Measurements from ENCODE around the gene LUC7L3.
"Not testable (repeated sequence)": the region's sequence is repeated elsewhere in the genome, so short reads cannot be mapped to it uniquely, and the experiment has no call there.

Gene LUC7L3

DNA sequence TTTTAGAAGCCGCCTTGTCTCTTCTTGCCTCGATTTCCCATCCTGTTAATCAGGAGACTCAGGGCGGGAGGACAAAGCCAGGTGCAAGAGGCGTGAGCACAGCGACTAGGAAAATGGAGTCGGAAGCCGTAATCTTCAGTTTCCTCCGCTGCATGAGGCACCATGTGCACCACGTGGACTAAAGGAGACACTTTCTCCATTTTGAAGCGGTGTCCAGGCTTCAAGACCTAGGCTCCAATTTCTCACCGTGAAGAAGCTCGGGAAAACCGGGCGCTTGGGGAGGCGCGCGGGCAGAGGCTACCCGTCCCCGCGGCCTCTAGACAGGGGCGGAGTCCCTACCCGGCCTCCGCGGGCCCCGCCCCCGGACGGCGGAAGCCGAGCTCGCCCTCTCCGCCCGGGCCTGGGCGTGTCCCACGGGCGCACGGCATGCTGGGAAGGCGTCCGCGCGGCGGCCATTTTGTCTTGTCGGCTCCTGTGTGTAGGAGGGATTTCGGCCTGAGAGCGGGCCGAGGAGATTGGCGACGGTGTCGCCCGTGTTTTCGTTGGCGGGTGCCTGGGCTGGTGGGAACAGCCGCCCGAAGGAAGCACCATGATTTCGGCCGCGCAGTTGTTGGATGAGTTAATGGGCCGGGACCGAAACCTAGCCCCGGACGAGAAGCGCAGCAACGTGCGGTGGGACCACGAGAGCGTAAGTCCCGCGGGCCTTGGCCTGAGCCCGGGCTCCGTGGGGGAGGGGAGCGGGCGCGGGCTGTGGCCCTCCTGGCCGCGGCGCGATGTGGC, at the start of gene LUC7L3:
Gene LUC7L3 (plus strand): TSS at position 460 of the 780 bp plus-strand sequence. CDS start 130 bp downstream, at position 590.
- DNase-seq, result peak; percentile 97

GRCh38 chr17:50672071-50672470, 47.3 kb upstream of the LUC7L3 start:
- no peak for DNase-seq

DNA sequence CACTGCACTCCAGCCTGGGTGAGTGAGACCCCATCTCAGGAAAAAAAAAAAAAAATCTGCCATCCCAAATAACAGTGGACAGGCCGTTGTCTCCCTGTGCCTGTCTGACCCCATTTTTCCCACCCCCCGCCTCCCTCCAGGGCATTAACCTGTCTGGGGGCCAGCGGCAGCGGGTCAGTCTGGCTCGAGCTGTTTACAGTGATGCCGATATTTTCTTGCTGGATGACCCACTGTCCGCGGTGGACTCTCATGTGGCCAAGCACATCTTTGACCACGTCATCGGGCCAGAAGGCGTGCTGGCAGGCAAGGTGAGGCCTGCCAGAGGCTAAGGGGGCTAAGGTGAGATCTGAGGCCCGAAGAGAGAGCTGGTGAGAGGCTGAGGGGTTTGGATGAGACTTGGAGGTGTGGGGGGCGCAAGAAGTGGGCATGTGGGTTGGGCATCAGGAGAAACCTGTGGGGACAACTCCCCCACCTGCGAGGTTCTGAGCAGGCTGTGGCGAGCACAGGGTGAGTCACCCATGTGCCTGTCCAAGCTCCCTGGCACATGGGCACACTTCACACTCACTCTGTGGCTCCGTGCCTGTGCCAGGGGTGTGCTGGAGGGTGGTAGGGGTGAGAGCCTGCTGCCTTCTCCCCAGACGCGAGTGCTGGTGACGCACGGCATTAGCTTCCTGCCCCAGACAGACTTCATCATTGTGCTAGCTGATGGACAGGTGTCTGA, 46.4 kb upstream of the LUC7L3 start:
- peak; percentile 9 for DNase-seq

DNA sequence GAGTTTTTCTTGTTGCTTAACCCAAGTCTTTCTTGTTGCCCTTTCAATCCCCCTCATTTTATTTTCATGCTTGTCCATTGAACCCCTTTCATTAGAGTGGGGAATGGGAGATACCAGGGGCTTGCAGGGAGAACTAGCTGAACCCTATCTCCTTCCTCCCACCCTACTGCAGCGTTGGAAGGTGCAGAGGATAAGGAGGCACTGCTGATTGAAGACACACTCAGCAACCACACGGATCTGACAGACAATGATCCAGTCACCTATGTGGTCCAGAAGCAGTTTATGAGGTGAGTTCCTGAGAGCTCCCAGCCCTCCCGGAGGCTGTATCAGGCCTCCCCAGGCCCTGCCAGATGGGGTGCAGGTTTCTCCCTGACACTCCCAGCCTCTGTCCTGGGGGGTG, 44.2 kb upstream of the LUC7L3 start:
- no peak for DNase-seq

- DNase-seq, result peak; percentile 15
Measured at GRCh38 chr17:50675627-50676026, 43.8 kb upstream of the LUC7L3 start.

DNA sequence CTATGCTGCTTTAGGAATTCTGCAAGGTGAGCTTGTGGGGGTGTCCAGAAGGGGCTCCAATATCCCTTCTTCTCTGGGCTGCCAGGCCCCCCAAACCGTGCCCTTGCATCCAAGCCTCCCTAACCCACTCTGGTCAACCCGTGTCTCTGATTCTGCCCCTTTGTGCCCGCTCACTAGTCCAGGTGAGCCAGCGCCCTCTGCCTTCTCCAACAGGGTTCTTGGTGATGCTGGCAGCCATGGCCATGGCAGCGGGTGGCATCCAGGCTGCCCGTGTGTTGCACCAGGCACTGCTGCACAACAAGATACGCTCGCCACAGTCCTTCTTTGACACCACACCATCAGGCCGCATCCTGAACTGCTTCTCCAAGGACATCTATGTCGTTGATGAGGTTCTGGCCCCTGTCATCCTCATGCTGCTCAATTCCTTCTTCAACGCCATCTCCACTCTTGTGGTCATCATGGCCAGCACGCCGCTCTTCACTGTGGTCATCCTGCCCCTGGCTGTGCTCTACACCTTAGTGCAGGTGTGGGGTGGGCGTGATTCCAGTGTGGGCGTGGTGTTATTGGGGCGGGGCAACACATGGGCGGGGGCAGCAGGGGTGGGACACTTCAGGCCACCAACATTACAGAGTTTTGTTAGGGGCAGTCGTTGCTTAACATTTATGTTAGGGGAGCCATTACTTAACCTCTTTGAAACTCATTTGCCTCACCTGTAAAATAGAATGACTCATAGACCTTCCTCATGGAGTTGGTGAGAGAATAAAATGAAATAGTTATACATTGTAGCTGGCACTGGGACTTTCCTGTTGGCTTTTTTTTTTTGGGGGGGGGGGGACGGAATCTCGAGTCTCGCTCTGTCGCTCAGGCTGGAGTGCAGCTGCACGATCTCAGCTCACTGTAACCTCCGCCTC, 43.1 kb upstream of the LUC7L3 start:
- peak; percentile 11 for DNase-seq

DNA sequence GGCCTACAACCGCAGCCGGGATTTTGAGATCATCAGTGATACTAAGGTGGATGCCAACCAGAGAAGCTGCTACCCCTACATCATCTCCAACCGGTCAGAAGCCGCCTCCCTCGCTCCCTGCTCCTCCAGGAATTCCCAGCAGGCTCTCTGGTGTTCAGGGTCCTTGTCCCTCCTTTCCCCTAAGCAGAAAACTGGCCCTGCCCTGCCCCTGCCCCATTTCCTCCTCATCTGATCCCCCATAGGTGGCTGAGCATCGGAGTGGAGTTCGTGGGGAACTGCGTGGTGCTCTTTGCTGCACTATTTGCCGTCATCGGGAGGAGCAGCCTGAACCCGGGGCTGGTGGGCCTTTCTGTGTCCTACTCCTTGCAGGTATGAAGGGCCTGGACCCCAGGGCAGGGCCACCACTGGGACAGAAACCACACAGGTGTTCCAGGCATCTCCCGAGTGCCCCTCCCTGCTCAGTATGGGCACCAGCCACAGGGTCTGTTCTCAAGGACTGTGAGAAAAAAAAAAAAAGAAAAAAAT, 41.5 kb upstream of the LUC7L3 start:
- DNase-seq, result peak; percentile 12

DNA sequence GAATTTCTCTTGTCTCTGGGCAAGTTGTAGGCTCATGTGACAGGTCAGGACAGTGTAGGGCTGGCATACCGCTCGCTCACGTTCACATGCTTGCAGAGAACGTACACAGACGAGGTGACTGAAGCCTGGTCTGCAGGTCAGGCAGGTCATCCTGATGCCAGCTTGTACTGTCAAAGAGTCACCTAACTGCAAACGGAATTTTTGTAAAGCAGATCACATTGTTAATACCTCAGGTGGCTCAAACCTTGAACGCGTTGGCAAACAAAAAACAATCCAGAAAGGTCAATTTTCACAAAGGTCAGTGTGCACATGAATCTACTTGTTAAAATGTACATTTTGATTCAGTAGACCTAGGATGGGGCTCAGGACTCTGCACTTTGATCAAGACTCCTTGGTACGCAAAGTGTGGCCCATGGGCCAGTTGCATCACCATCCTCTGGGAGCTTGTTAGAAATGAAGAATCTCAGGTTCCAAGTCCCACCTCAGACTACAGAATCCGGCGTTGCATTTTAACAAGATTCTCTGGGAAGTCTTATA, 40.3 kb upstream of the LUC7L3 start:
- no peak for DNase-seq

GRCh38 chr17:50680126-50680525, 39.3 kb upstream of the LUC7L3 start:
- DNase-seq, result no peak

DNA sequence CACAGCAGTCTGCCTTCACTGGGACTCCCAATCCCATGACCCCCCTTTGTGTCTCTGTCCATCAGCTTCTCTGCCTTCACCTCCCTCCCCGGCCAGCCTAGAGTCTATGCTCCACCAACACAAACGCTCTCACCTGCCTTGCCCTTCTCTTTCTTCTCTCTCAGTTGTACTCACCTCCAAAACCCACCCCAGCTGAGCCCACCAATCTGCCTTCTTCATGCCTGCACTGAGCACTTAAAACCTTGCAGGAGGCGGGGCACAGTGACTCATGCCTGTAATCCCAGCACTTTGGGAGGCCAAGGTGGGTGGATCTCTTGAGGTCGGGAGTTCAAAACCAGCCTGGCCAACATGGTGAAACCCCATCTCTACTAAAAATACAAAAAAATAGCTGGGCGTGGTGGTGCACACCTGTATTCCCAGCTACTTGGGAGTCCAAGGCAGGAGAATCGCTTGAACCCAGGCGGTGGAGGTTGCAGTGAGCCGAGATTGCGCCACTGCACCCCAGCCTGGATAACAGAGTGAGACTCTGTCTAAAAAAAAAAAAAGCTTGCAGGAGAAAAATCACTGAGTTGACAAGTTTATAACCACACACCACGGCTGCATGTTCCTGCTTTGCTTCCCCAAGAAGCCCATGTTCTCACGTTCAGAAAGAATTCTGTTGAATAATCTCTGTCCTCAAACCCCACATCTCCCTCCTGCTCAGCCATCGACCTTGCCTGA, 38.7 kb upstream of the LUC7L3 start:
- DNase-seq, result not testable (repeated sequence)

DNA sequence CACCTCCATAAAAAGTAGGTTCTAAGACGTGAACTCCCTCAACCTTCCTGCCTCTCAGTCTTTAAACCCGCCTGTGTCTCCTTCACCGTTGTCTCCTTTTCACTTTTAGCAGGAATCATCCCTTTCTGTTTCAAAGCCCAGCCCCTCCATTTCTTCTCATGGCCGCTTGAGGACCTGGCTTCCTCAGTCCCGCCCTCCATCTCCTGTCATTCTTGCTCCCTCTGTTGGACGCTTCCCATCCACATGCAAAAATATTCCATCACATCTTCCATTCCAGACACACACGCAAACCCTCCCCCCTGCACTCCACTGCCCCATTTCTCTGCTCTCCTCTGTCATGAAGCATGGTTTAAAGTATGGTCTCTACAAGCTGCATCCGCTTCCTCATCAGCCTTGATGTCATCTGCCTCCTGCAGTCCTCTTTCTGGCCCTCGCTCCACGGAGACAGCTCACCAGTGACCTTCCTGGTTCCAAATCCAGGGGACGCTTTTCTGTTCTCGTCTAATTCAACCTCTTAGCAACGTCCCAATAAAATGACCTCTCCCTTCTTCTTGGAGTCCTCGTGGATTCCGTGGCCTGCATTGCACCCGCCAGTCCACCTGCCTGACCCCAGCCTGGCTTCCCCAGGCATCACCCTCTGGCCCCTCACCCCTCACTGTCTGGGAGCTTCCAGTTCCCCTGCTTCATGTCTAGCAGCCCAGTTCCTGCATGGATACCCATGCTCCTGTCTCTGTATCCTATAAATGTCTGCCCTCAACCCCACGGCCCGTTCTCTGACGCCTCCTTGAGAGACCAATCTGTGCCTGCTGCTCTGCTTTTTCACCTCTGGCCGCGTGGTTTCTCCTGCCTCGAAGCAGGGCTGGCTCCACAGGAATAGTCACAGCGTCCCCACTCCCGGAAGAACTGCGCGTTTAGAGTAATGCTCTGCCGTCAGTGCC, 37.9 kb upstream of the LUC7L3 start:
- peak; percentile 80 for DNase-seq

GRCh38 chr17:50682441-50682840, 37.0 kb upstream of the LUC7L3 start:
- no peak for DNase-seq

DNA sequence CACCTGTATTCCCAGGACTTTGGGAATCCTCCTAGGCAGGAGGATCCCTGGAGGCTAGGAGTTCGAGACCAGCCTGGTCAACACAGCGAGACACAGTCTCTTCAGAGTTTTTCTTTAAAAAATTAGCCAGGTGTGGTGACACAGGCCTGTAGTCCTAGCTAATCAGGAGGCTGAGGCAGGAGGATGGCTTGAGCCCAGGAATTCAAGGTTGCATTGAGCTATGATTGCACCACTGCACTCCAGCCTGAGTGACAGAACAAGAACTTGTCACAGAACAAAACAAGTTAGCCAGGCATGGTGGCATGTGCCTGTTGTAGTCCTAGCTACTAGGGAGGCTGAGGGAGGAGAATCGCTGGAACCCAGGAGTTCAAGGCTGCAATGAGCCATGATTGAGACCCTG, 36.5 kb upstream of the LUC7L3 start:
- DNase-seq, result no peak

DNA sequence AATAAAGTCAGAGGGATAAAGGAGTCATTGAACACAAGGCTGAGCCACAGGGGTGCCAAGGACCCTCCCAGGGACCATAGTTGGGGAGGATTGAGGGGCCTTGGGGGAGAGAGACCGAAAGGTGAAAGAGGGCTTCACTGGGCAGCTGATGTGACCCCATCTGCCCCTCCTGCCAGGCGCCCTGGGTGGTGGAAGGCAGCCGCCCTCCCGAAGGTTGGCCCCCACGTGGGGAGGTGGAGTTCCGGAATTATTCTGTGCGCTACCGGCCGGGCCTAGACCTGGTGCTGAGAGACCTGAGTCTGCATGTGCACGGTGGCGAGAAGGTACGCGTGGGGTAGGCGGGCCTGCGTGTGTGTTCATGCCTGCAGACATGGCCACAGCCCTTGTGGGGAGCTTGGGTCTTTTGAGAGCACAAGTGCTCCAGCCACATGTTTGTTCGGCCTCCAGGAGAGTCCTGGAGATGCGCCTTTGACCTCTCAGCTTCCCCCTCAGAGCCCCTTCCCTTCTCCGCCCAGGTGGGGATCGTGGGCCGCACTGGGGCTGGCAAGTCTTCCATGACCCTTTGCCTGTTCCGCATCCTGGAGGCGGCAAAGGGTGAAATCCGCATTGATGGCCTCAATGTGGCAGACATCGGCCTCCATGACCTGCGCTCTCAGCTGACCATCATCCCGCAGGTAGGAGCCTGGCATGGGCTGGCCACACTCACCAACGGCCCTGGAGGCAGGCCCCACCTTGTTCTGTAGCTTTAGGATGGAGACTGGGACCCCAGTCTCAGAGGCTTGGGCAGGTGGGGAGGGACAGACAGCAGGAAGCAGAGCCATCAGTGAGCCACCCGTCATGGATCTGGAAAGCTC, 35.7 kb upstream of the LUC7L3 start:
- no peak for DNase-seq

DNA sequence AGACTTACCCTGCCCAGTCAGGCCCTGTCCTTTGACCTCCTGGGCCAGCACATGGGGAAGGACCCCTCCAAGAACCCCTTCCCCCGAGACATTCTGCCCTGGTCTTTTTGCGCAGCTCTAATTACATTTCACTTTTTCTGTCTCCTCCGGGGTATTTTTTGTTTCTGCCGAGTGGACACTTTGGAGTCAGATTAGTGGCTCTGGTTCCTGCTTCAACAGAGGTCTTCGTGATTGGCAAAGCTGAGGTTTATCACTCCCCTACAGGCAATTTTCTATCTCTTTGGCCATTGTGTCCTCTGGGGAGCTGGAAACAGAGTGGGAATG, 35.2 kb upstream of the LUC7L3 start:
- DNase-seq, result no peak

- no peak for DNase-seq
Measured at GRCh38 chr17:50684612-50685333, 34.6 kb upstream of the LUC7L3 start.

DNA sequence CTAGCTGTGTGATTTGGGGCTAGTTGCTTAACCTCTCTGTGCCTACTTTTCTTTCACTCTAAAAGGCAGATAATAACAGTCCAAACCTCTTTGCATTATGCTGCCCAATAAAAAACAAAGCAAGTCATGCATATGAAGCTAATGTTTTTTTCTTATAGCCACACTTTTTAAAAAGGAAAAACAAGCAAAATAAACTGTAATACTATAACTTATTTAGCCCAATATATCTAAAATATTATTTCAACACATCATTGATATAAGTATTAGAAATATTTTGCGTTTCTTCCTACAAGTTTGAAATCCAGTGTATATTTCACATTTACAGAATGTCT, 34.1 kb upstream of the LUC7L3 start:
- DNase-seq, result no peak

- DNase-seq, result no peak
Measured at GRCh38 chr17:50685691-50686493, 33.5 kb upstream of the LUC7L3 start.

Data from right hindlimb (tissue), 1 donor.